Motor neuron (in vitro differentiated cells): Measurements from ENCODE around the gene NDUFB2. TPM values are rescaled to one million over a fixed set of nuclear protein-coding genes. Genes with fewer than 3 reads are reported as not detected.
A peak's percentile ranks its signal among the peaks of the same experiment; 100 is the strongest.

ENCODE experiments used
- ATAC-seq, 8 experiments: fragments of 200-7000 bp; cut with Tn5 transposase; replicated peaks in 6 of 8; 2 replicates each; pipeline ENCODE4 v1.8.0; 2021; ENCODE audit warnings: mild to moderate bottlenecking in 8 of 8, moderate library complexity in 8 of 8
- H3K27ac ChIP-seq, 2 donors: fragments of 250-450 bp; sonication (Bioruptor Pico); 2 replicates each; pipeline ENCODE4 v1.9.0; 2021; ENCODE audit warnings: antibody characterized with exemption in 2 of 2, mild to moderate bottlenecking in 2 of 2, moderate library complexity in 1 of 2
- H3K4me1 ChIP-seq, 2 donors: fragments of 250-450 bp; sonication (Bioruptor Pico); replicated peaks in 1 of 2; 2 replicates each; pipeline ENCODE4 v1.6.1; 2021; ENCODE audit warnings: antibody characterized with exemption in 2 of 2, mild to moderate bottlenecking in 2 of 2, moderate library complexity in 1 of 2
- H3K4me3 ChIP-seq, 5 donors: fragments of 250-450 bp; sonication (Bioruptor Pico); 2 replicates each; pipeline ENCODE4 v1.9.0; 2021; ENCODE audit warnings: antibody characterized with exemption in 5 of 5, mild to moderate bottlenecking in 5 of 5, moderate library complexity in 4 of 5
- WGBS, 10 experiments: fragments of 450-650 bp; shearing (Covaris generic); methylation state at CpG; one replicate each; pipeline ENCODE4 v1.0.0; 2022; 5-methylcytosine and 5-hydroxymethylcytosine counted together
- in situ Hi-C, 9 experiments: fragments of 400-800 bp; cut with MboI; loops; one replicate each; pipeline ENCODE4 v1.15.0; 2021; ENCODE audit warnings: low sequenced_read_pairs in 9 of 9, low pct_unique_long_range_greater_than_20kb in 2 of 9; ENCODE audit not compliant: unreplicated experiment in 9 of 9
- total RNA-seq, 8 experiments: library from RNA; unstranded; fragments of 300-600 nt; gene quantifications; 2 replicates each; pipeline versions ENCODE4 v1.2.3 to v1.2.4, GENCODE V29; 2022

Gene NDUFB2
- 100 to 1,000 TPM; 168 to 313 (median 248) TPM for total RNA-seq

DNA sequence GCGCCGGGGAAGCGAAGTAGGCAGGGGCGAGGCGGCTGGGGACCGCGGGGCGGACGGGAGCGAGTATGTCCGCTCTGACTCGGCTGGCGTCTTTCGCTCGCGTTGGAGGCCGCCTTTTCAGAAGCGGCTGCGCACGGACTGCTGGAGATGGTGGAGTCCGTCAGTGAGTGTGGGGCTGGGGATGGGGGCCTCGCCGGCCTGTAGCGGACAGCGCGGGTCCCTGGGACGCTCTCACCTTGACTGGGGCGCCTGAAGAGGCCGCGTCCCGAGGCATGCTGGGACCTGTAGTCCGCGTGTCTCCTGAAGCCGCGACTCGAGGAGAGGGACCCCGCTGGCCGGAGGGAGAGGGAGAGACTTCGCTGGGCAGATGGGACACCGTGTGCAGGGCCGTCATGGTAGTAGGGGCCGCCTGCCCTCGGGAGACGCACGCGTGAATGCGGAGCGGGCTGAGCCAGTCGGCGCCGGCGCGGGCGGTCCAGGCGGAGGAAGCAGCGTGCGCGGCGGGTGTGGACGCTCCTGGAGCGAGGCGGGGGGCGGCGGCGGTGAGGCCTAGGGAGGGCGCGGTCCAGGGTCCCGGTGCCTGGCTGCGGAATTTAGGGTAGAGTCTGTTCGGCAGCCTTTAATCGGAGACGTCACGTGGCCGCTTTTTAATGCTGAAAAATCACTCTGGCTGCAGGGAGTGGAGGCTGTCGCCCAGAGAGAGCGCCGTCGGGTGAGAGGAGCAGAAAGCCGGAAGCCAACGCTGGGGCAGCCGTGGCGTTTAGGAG is at the start of gene NDUFB2:
TSS of gene NDUFB2 (plus strand) at position 29 of the 767 bp plus-strand sequence. CDS start at position 66, 37 bp downstream.
- 0 to 4% (median 0%) methylated on average over 1 to 13 of the region's 82 CpGs; no CpG with 5 or more reads in 5 of the 10 experiments for WGBS, 10 experiments
- Histone ChIP-seq H3K27ac (peak within 1 kb of the TSS; percentile 91 to 95), H3K4me3 (peak within 1 kb of the TSS; percentile 60 to 68 (median 61)), H3K4me1 (peaks cover 19 to 20% of the 10 kb centered on the region in 2 donors)
- in situ Hi-C loops: loop anchor here in 1 of 9 experiments (25.0 kb wide), 1 partner anchor 290 kb away; no protein-coding TSS in a partner anchor
- peak; percentile 84 to 91 (median 90) for ATAC-seq

DNA sequence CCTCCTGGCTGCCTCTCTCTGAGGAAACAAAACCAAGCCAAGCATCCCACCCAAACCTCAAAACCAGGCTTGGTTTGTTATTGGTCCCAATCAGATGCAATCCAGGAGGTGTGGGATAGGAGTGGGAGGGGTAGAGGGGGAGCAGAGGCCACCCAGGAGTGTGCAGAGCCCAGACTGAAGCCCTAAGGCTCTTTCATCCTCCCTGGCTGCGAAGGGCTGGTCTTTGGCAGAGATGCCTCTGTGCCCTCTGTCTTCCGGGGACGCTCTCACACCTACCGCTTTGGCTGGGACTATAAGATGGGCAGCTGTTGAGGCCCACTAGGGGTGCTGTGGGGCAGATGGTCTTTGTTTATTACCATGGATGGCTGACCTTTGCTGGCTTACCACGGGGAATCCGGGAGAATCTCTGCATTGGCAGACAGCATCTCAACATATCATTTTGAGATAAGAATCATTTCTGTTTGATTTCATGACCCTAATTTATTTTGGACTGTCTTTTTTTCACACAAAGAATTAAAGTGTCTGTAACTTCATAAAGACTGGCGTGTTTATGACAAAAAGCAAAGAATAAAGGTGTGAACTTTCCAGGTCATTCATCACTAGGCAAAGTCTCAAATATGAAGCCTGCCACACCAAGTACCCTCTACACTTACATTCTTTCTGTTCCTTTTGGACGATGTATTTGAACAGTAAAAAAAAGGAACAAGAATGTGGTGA is 49.4 kb upstream of the NDUFB2 start:
- no peak overlapping the region for H3K27ac ChIP-seq

DNA sequence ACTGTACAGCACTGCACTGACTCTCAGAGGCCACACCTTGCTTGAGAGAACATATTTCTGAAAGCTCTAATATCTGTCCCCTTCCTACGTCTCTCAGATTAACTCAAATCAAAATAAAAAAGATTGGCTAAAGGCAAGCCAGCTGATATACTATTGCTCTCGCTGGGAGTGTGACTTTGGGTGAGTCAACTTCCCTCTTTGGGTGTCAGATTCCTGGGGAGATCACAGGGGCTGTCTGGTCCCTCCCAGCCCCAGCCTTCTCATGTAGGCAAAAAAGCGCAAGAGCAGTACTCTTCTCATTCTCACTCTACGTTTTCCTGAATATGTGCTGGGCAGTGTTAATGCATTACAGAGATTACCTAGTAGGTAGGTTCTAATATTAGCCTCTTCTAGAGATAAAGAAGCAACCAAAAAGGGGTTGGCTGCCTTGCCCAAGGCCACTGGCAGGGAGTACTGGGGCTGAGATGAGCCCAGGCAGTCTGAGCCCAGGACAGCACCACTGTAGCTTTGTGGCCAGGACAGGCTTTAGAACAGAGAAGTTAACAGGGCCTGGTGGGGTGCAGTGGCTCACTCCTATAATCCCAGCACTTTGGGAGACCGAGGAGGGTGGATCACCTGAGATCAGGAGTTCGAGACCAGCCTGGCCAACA is 46.8 kb upstream of the NDUFB2 start:
- no peak overlapping the region for H3K4me3 ChIP-seq
- H3K4me1 ChIP-seq: peaks cover 5 to 18% of the 10 kb centered on the region in 2 donors
- in situ Hi-C loops: loop anchor here (10.0 to 25.0 kb wide), 2 partner anchors 135 to 137 kb away; no protein-coding TSS in a partner anchor
- ATAC-seq: peak in 2 of 8 experiments; percentile 52 to 72
- no peak overlapping the region for H3K27ac ChIP-seq
- 40 to 100% (median 80%) methylated on average over 1 to 5 of the region's 6 CpGs; no CpG with 5 or more reads in 1 of the 10 experiments for WGBS, 10 experiments

More for the DNA sequence above, 49.4 kb upstream of the NDUFB2 start:
- ATAC-seq: peak; percentile 67 to 97 (median 95)
- in situ Hi-C loops: loop anchor here in 2 of 9 experiments (10.0 to 25.0 kb wide), 2 partner anchors 132 to 135 kb away; no protein-coding TSS in a partner anchor
- WGBS, 10 experiments: 11 to 71% (median 47%) methylated on average over 1 to 8 of the region's 8 CpGs
- Histone ChIP-seq H3K4me3 (no peak overlapping the region), H3K4me1 (peaks cover 5 to 21% of the 10 kb centered on the region in 2 donors)

DNA sequence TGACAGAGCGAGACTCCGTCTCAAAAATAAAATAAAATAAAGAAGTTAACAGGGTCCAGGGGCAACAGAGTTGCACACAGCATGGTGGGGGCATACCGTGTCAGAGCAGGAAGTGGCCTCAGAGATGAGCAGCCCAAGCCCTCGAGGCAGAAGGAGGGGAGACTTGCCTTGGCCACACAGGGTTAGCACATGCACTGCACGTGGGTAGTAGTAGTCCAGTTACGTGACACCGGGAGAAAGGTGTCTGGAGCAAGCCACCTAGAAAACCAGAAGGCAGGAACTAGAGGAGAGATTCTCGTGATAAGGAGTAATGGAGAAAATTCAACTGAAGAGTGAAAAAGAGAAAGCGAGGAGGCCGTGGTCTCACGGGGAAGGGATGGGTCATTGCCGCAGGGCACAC is 46.1 kb upstream of the NDUFB2 start:
- 82 to 100% (median 90%) methylated on average over 1 to 9 of the region's 12 CpGs; no CpG with 5 or more reads in 2 of the 10 experiments for WGBS, 10 experiments
- in situ Hi-C loops: loop anchor here in 7 of 9 experiments (10.0 to 25.0 kb wide), 2 partner anchors 136 to 138 kb away; no protein-coding TSS in a partner anchor
- Histone ChIP-seq H3K4me3 (no peak overlapping the region), H3K4me1 (peaks cover 5 to 15% of the 10 kb centered on the region in 2 donors), H3K27ac (no peak overlapping the region)
- ATAC-seq: no peak

DNA sequence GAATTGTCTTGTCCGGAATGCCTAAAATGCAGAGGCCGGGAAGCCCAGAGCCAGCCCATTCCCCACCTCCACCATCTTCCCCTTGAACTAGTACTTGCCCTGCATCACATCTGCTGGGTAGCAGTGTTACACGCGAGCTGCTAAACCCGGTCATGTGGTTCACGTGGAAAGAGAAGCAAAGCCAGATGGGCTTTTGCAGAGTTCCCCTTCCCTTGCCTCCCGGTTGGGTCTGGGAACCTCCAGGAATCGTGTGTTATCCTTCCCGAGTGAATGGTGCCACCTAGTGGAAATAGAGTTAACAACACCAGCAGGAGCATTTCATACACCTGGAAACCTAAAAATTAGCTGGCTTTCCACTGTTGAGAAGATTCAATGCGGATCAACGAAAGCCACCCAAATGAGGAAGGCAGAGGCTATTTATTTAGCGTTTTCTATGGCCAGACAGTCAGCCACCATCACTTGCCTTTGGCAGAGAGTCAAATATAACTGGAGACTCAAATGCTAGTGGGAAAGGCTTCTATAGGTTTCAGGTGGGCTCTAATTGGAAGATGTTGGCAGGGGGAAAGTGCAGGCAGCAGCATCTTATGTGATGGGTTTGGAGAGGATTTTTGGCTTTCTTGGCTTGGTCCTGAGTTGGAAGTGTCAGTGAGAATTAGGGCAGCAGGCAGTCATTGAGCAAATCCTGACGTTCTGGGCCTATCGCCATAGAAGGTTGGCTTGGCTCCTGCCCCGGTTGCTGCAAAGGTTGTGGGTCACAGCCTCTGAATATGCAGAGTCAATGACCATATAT is 43.0 kb upstream of the NDUFB2 start:
- WGBS, 10 experiments: 0 to 57% (median 15%) methylated on average over 2 to 8 of the region's 15 CpGs; no CpG with 5 or more reads in 2 of the 10 experiments
- in situ Hi-C loops: loop anchor here in 7 of 9 experiments (10.0 to 25.0 kb wide), 2 partner anchors 139 to 141 kb away; no protein-coding TSS in a partner anchor
- H3K4me3 ChIP-seq: no peak overlapping the region
- peak overlapping the region in 1 of 2 donors; percentile 15 for H3K27ac ChIP-seq
- H3K4me1 ChIP-seq: peaks cover 0 to 3% of the 10 kb centered on the region in 2 donors
- peak; percentile 49 to 100 (median 99) for ATAC-seq

DNA sequence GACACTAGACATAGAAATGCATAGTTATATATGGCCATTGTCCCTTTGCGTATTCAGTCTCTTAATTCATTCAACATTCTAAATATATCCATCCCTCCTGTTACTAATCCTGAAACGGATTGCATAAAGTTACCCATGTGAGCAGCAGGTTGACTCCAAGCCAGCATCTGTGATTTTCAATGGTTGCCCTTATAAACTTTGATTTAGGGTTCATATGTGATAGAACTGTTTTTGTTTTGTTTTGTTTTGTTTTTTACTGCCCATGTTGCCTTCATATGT is 42.5 kb upstream of the NDUFB2 start:
- in situ Hi-C loops: loop anchor here in 7 of 9 experiments (10.0 to 25.0 kb wide), 2 partner anchors 139 to 142 kb away; no protein-coding TSS in a partner anchor
- ATAC-seq: no peak
- WGBS, 10 experiments: 0 to 100% (median 74%) methylated on average over 1 to 2 of the region's 2 CpGs; no CpG with 5 or more reads in 2 of the 10 experiments

DNA sequence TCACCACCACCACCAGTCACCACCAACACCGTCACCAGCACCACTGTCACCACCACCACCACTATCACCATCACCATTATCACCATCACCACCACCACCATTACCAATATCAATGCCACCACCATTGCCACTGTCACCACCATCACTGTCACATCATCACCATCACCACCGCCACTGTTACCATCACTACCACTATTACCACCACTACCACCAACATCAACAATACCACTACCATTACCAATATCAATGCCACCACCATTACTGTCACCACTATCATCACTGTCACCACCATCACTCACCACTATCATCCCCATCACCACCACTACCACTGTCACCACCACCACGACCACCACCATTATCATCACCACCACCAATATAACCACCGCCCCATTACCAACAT is 41.8 kb upstream of the NDUFB2 start:
- no peak for ATAC-seq
- Histone ChIP-seq H3K4me1 (peaks cover 0 to 3% of the 10 kb centered on the region in 2 donors), H3K4me3 (no peak overlapping the region), H3K27ac (no peak overlapping the region)
- WGBS, 10 experiments: 50 to 100% (median 74%) methylated on average over 1 to 4 of the region's 4 CpGs; no CpG with 5 or more reads in 4 of the 10 experiments
- in situ Hi-C loops: loop anchor here in 7 of 9 experiments (10.0 to 25.0 kb wide), 2 partner anchors 140 to 142 kb away; no protein-coding TSS in a partner anchor

More for the DNA sequence above, 42.5 kb upstream of the NDUFB2 start:
- Histone ChIP-seq H3K27ac (no peak overlapping the region), H3K4me3 (no peak overlapping the region), H3K4me1 (peaks cover 0 to 3% of the 10 kb centered on the region in 2 donors)

DNA sequence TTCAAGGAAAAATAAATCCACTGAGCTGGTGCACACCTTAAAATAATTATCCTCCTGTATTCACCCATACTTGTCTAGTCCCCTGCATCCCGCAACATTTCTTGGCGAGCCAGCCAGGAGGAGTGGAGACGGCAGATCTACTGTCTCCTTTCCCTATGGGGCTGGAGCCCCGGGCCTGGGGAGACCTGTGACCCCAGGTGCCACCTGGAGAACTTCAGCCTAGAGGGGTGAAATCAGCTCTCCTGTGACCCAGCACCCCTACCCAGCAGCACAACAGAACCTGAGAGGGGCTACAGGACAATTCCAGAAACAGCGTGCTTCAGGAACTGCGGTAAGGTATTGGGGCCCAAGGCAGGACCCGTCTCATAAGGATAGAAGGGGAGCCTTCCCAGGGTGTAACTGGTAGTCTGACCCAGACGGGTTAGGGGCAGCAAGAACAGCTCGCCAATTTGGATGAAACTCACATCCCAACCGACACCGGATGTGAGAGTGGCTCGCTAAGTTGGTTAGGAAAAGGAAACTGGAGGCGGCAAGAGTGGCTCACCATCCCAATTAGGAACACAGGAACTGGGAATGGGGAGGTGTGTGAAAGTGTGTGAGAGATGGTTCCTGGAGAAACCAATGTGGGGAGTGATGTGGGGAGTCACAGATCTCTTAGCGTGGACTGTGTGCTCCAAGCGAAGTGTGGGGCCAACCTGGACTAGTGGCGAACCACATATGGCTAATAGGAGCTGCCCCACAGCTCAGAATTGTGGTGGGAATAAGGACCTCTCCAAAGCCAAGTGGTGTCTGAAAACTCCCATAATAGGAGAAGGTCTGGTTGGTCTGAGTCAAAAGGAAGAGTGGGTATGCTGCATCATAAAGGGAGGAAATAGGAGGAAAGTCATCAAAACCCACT is 40.7 kb upstream of the NDUFB2 start:
- no peak overlapping the region for H3K27ac ChIP-seq
- in situ Hi-C loops: loop anchor here in 7 of 9 experiments (10.0 to 25.0 kb wide), 2 partner anchors 141 to 143 kb away; no protein-coding TSS in a partner anchor
- 75 to 100% (median 85%) methylated on average over 2 to 10 of the region's 16 CpGs; no CpG with 5 or more reads in 4 of the 10 experiments for WGBS, 10 experiments
- no peak overlapping the region for H3K4me3 ChIP-seq
- no peak for ATAC-seq
- peaks cover 0 to 3% of the 10 kb centered on the region in 2 donors for H3K4me1 ChIP-seq

DNA sequence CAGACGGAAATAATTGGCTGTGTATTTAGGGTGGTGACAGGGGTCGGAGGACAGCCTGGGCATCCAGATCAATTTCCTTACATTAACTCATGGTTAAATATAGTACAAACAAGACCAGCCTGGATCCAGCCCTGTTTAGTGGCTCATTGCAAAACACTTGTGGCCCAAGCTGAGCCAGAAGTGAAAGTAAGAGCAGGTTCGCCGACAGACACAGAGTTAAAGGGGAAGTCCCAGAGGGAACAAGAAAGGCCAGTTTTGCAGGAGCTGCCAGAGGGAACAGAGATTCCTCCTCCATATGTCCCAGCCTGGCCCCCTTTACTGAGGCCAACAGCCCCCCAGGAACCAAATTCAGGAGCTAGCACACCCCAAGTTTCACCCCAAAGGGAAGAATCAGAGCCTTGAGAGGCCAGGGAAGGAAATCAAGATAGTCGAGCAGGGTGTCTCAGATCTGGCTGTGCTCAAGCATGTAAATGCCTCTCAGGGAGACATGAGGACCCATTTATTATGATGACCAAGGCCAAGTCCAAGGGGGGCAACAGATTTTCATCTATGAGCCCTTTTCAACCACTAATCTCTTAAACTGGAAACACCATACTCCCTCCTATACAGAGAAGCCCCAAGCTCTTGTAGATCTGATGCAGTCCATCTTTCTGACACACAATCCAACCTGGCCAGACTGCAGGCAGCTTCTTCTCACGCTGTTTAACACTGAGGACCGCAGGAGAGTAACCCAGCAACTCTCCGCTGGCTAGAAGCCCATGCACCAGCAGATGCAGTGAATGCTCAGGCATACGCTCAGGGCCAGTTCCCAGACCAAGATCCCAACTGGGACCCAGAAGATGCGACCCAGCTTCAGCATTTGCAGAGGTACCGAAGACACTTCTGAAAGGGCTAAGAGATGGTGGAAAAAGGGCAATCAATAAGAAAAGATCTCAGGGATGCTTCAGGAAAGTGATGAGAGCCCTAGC is 39.7 kb upstream of the NDUFB2 start:
- Histone ChIP-seq H3K4me3 (no peak overlapping the region), H3K27ac (no peak overlapping the region), H3K4me1 (peaks cover 0 to 3% of the 10 kb centered on the region in 2 donors)
- in situ Hi-C loops: loop anchor here in 7 of 9 experiments (10.0 to 25.0 kb wide), 2 partner anchors 142 to 145 kb away; no protein-coding TSS in a partner anchor
- ATAC-seq: peak in 3 of 8 experiments; percentile 65 to 87 (median 85)
- 30 to 100% (median 78%) methylated on average over 1 to 7 of the region's 11 CpGs; no CpG with 5 or more reads in 2 of the 10 experiments for WGBS, 10 experiments

DNA sequence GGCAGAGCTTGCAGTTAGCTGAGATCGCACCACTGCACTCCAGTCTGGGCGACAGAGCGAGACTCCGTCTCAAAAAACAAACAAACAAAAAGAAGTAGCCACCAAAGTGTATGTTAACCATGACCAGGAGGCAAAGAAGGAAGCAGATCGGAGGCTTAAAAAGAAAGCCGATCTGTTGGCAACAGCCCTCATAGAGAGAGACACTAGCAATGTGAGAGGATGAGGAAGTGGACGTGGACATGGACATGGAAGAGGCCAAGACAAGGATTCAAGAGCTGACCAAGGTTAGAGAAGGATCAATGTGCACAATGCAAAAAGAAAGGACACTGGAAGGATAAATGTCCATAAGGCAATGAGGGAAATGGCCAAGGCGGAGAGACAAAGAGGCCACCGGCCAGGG is 38.6 kb upstream of the NDUFB2 start:
- ATAC-seq: no peak
- Histone ChIP-seq H3K4me1 (peaks cover 0 to 3% of the 10 kb centered on the region in 2 donors), H3K27ac (no peak overlapping the region), H3K4me3 (no peak overlapping the region)
- 80 to 100% (median 92%) methylated on average over 1 to 8 of the region's 9 CpGs; no CpG with 5 or more reads in 1 of the 10 experiments for WGBS, 10 experiments
- in situ Hi-C loops: loop anchor here in 7 of 9 experiments (10.0 to 25.0 kb wide), 2 partner anchors 143 to 146 kb away; no protein-coding TSS in a partner anchor
